ENCODE measurements around the gene EXOC3.

EXOC3 gene

GRCh38 chr5:448061-448765 lies 5.2 kb downstream of the EXOC3 start:
- no peak for DNase-seq (ENCODE audit: low read depth)
- H3K4me3 ChIP-seq (replicated peaks; ENCODE audit: low read depth, low read length), result no peak overlapping the region
- TF ChIP-seq CTCF (IDR thresholded peaks at IDR 0.05; ENCODE audit: low read length, missing control alignments), result no peak

GRCh38 chr5:448766-449090 lies 5.8 kb downstream of the EXOC3 start:
- DNase-seq (ENCODE audit: low read depth), result no peak
- H3K4me3 ChIP-seq (replicated peaks; ENCODE audit: low read depth, low read length), result no peak overlapping the region
- no peak for TF ChIP-seq CTCF (IDR thresholded peaks at IDR 0.05; ENCODE audit: low read length, missing control alignments)

GRCh38 chr5:449151-449550 lies 6.2 kb downstream of the EXOC3 start:
- no peak for DNase-seq (ENCODE audit: low read depth)
- H3K4me3 ChIP-seq (replicated peaks; ENCODE audit: low read depth, low read length), result no peak overlapping the region
- no peak for TF ChIP-seq CTCF (IDR thresholded peaks at IDR 0.05; ENCODE audit: low read length, missing control alignments)

GRCh38 chr5:451587-452458 lies 8.8 kb downstream of the EXOC3 start:
- no peak overlapping the region for H3K4me3 ChIP-seq (replicated peaks; ENCODE audit: low read depth, low read length)
- no peak for DNase-seq (ENCODE audit: low read depth)
- TF ChIP-seq CTCF (IDR thresholded peaks at IDR 0.05; ENCODE audit: low read length, missing control alignments), result no peak

- DNase-seq (ENCODE audit: low read depth), result no peak
Observed at GRCh38 chr5:452978-453710, 10.2 kb downstream of the EXOC3 start.

More at GRCh38 chr5:452978-453710, 10.2 kb downstream of the EXOC3 start:
- TF ChIP-seq CTCF (IDR thresholded peaks at IDR 0.05; ENCODE audit: low read length, missing control alignments), result no peak
- no peak overlapping the region for H3K4me3 ChIP-seq (replicated peaks; ENCODE audit: low read depth, low read length)
